Erythroblast (primary cell): ENCODE data around the gene CHST12.

Source experiments
- GATA1 ChIP-seq: IDR thresholded peaks from 2 replicates; pipeline ENCODE4 v1.6.1; 2011; ENCODE audit warnings: low read depth, mild to moderate bottlenecking, control low read depth, low read length, moderate library complexity
- POLR2A ChIP-seq: IDR thresholded peaks from 2 replicates; pipeline ENCODE4 v1.6.1; 2011; ENCODE audit warnings: mild to moderate bottlenecking, low read length

DNA sequence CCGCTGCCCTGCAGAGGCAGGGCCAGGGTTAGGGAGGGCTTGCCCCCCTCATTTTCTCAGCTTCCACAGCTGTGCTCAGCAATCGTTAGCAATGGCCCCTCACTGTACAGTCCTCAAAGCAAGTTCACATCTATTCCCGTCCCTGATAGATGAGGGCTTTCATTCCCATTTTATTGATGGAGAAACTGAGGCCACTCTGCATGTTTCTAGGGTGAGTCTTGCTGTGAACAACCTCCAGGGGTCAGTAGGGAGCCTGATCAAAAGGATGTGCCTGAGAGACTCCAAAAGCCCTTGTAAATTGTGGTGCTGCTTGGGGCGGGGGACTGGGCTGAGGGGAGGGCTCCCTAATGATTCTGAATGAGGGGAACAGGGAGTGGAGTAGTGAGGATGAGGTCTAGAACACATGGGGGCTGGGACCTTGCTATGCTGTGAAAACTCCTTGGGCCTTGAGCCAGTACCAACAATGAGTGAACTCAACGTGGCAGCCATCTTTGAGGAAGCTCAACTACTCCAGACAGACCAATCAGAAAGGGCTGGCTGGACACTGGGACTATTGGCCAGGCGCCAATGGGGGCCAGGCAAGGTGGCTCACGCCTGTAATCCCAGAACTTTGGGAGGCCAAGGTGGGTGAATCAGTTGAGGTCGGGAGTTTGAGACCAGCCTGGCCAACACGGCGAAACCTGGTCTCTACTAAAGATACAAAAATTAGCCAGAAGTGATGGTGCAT is 79.5 kb downstream of the CHST12 start:
- no peak for TF ChIP-seq POLR2A
- no peak for TF ChIP-seq GATA1
